ENCODE data around the gene CKS1B. TPM values are rescaled to one million over a fixed set of nuclear protein-coding genes. Genes with fewer than 3 reads are reported as not detected.

Gene CKS1B
- total and polyA plus RNA-seq, 9 of the 15 experiments (the other 6 are each of a cell fraction or from before 2014, with no cell fraction given), result 215 to 1,103 (median 460) TPM

DNA sequence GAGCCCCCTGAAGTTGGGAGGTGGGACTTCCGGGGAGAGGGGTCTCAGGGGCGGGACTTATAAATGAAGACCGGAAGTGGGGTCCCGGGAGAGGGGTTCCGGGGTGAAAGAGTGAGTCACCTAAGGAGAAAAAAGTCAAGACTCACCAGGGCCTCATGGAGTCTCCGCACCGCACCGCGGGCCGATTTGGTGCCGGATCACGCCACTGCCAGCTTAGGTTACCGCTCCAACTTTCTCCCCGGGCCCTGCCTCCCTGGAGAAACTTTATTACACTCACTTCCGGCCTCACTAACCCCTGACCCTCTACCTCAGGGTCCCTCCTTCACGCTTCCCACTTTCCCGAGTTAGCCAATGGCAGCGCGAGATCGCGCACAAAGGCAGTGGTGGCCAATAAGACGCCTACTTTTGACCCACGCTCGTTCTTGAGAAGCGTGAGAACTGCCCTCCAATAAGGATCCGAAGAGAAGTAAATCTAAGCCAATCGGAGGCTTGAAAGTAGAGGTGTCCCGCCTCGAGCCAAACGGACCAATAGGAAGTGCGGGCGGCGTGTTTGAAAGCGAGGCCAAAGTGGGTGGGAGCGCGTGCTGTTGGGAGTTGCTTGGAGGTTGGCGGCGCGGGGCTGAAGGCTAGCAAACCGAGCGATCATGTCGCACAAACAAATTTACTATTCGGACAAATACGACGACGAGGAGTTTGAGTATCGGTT is at the start of gene CKS1B (continued):
- TF ChIP-seq ZNF239 (CRISPR knock-in tag; IDR thresholded peaks at IDR 0.05) (no peak), PKNOX1 (IDR thresholded peaks at IDR 0.05) (peak; percentile 85), SIN3A (IDR thresholded peaks at IDR 0.05; ENCODE audit: borderline replicate concordance in 2 of 2, control insufficient read depth in 1 of 2, low read depth in 2 of 2, low read length in 2 of 2) (peak in 1 of 2 experiments; percentile 83; a peak in 1 of 4 replicates), GTF2A2 (tag; IDR thresholded peaks at IDR 0.05) (no peak), HNRNPLL (IDR thresholded peaks at IDR 0.05; ENCODE audit: low read depth, low read length, poor library complexity, severe bottlenecking) (no peak), ZNF584 (CRISPR knock-in tag; IDR thresholded peaks at IDR 0.05; ENCODE audit: low read depth) (no peak), ATF1 (CRISPR knock-in tag; IDR thresholded peaks at IDR 0.05) (no peak), ATF1 (tag; IDR thresholded peaks at IDR 0.05) (peak; percentile 92), NFIC (IDR thresholded peaks at IDR 0.05) (no peak), XRCC3 (IDR thresholded peaks at IDR 0.05) (no peak), CHD1 (IDR thresholded peaks at IDR 0.05; ENCODE audit: low read length) (peak; percentile 86), NFRKB (IDR thresholded peaks at IDR 0.05; ENCODE audit: low read depth) (no peak; the same call in none of the 2 replicates), GATAD2A (IDR thresholded peaks at IDR 0.05) (no peak), IRF2 (CRISPR knock-in tag; IDR thresholded peaks at IDR 0.05) (no peak), DACH1 (IDR thresholded peaks at IDR 0.05; ENCODE audit: partially characterized antibody) (no peak), CBX1 (IDR thresholded peaks at IDR 0.05; ENCODE audit: low read depth) (no peak), SMARCB1 (IDR thresholded peaks at IDR 0.05; ENCODE audit: insufficient read length, low read depth) (no peak), ZBTB17 (CRISPR knock-in tag; IDR thresholded peaks at IDR 0.05) (no peak), ZNF586 (CRISPR knock-in tag; conservative IDR thresholded peaks at IDR 0.05) (no peak), ZNF77 (CRISPR knock-in tag; IDR thresholded peaks at IDR 0.05) (no peak)
- TF ChIP-seq, protein P1, sequence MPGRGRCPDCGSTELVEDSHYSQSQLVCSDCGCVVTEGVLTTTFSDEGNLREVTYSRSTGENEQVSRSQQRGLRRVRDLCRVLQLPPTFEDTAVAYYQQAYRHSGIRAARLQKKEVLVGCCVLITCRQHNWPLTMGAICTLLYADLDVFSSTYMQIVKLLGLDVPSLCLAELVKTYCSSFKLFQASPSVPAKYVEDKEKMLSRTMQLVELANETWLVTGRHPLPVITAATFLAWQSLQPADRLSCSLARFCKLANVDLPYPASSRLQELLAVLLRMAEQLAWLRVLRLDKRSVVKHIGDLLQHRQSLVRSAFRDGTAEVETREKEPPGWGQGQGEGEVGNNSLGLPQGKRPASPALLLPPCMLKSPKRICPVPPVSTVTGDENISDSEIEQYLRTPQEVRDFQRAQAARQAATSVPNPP (IDR thresholded peaks at IDR 0.05; ENCODE audit: borderline replicate concordance, insufficient read depth, insufficient read length), result no peak
- TF ChIP-seq, protein P2, sequence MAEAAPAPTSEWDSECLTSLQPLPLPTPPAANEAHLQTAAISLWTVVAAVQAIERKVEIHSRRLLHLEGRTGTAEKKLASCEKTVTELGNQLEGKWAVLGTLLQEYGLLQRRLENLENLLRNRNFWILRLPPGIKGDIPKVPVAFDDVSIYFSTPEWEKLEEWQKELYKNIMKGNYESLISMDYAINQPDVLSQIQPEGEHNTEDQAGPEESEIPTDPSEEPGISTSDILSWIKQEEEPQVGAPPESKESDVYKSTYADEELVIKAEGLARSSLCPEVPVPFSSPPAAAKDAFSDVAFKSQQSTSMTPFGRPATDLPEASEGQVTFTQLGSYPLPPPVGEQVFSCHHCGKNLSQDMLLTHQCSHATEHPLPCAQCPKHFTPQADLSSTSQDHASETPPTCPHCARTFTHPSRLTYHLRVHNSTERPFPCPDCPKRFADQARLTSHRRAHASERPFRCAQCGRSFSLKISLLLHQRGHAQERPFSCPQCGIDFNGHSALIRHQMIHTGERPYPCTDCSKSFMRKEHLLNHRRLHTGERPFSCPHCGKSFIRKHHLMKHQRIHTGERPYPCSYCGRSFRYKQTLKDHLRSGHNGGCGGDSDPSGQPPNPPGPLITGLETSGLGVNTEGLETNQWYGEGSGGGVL (CRISPR knock-in tag; IDR thresholded peaks at IDR 0.05), result no peak
- TF ChIP-seq, protein P3, sequence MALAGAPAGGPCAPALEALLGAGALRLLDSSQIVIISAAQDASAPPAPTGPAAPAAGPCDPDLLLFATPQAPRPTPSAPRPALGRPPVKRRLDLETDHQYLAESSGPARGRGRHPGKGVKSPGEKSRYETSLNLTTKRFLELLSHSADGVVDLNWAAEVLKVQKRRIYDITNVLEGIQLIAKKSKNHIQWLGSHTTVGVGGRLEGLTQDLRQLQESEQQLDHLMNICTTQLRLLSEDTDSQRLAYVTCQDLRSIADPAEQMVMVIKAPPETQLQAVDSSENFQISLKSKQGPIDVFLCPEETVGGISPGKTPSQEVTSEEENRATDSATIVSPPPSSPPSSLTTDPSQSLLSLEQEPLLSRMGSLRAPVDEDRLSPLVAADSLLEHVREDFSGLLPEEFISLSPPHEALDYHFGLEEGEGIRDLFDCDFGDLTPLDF (CRISPR knock-in tag; IDR thresholded peaks at IDR 0.05), result peak; percentile 72; the same call in 1 of the 2 replicates
- TF ChIP-seq, protein P4, sequence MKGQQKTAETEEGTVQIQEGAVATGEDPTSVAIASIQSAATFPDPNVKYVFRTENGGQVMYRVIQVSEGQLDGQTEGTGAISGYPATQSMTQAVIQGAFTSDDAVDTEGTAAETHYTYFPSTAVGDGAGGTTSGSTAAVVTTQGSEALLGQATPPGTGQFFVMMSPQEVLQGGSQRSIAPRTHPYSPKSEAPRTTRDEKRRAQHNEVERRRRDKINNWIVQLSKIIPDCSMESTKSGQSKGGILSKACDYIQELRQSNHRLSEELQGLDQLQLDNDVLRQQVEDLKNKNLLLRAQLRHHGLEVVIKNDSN (CRISPR knock-in tag; IDR thresholded peaks at IDR 0.05), result peak; percentile 70
